HFF-Myc (cell line): ENCODE measurements around the gene NEIL1.

ENCODE experiments used
- DNase-seq: peaks from one replicate; pipeline ENCODE4 v3.0.0-alpha.2; 2011; ENCODE audit warnings: low read depth; ENCODE audit errors: extremely low read depth
- H3K4me3 ChIP-seq: replicated peaks from 2 replicates; pipeline ENCODE4 v1.5.1; 2011; ENCODE audit warnings: low read depth, mild to moderate bottlenecking, control low read depth, low read length
- CTCF ChIP-seq: IDR thresholded peaks from 2 replicates; pipeline ENCODE4 v1.5.1; 2012; ENCODE audit warnings: mild to moderate bottlenecking, low read depth, low read length, control low read depth; ENCODE audit errors: missing control alignments

Gene NEIL1

GRCh38 chr15:75362642-75363249, 15.9 kb downstream of the NEIL1 start:
- no peak for TF ChIP-seq CTCF
- H3K4me3 ChIP-seq = no peak overlapping the region

GRCh38 chr15:75363786-75364185, 16.9 kb downstream of the NEIL1 start:
- DNase-seq = no peak
- no peak for TF ChIP-seq CTCF
- H3K4me3 ChIP-seq = no peak overlapping the region

More at GRCh38 chr15:75362642-75363249, 15.9 kb downstream of the NEIL1 start:
- no peak for DNase-seq

- TF ChIP-seq CTCF = no peak
- no peak for DNase-seq
- H3K4me3 ChIP-seq = no peak overlapping the region
Observed at GRCh38 chr15:75364881-75365280, 18.0 kb downstream of the NEIL1 start.

- no peak overlapping the region for H3K4me3 ChIP-seq
- TF ChIP-seq CTCF = no peak
Observed at GRCh38 chr15:75366163-75366562, 19.3 kb downstream of the NEIL1 start.

GRCh38 chr15:75367006-75367405, 20.2 kb downstream of the NEIL1 start:
- H3K4me3 ChIP-seq = peak overlapping the region; percentile 86
- no peak for DNase-seq
- no peak for TF ChIP-seq CTCF

More at GRCh38 chr15:75366163-75366562, 19.3 kb downstream of the NEIL1 start:
- DNase-seq = no peak

GRCh38 chr15:75367406-75367912, 20.6 kb downstream of the NEIL1 start:
- H3K4me3 ChIP-seq = peak overlapping the region; percentile 86
- DNase-seq = no peak
- no peak for TF ChIP-seq CTCF
